Activated B cell treated with CpG ODN at 0.5 μM for 24 hours (primary cell): ENCODE results near the gene SLC25A23. TPM values are rescaled to one million over a fixed set of nuclear protein-coding genes. Genes with fewer than 3 reads are reported as not detected.

Experiments used
- ATAC-seq: fragments of 200-7000 bp; cut with Tn5 transposase; one replicate; pipeline ENCODE4 v1.10.0; 2021; ENCODE audit warnings: low read depth, mild to moderate bottlenecking, moderate library complexity
- CTCF ChIA-PET: fragments of 350-600 bp; sonication (Branson Sonifier 250); formaldehyde crosslinking; loops from one replicate; lab custom pipeline; 2021; ENCODE audit warnings: antibody characterized with exemption; lab: Charles Lee
- POLR2A ChIA-PET: fragments of 350-600 bp; sonication (Branson Sonifier 250); formaldehyde crosslinking; loops from one replicate; lab custom pipeline; 2021; ENCODE audit warnings: antibody characterized with exemption; lab: Charles Lee
- DNase-seq: peaks from one replicate; pipeline ENCODE4 v3.0.0; 2022
- H3K27ac Mint-ChIP-seq: one replicate; pipeline ENCODE4 v1.8.0; 2020; ENCODE audit warnings: mixed read lengths
- H3K27me3 Mint-ChIP-seq: one replicate; pipeline ENCODE4 v1.8.0; 2021; ENCODE audit warnings: mixed read lengths
- H3K36me3 Mint-ChIP-seq: one replicate; pipeline ENCODE4 v1.8.0; 2021; ENCODE audit warnings: low read depth, mixed read lengths
- H3K4me1 Mint-ChIP-seq: one replicate; pipeline ENCODE4 v1.8.0; 2021; ENCODE audit warnings: mixed read lengths
- H3K4me3 Mint-ChIP-seq: one replicate; pipeline ENCODE4 v1.8.0; 2020; ENCODE audit warnings: mild to moderate bottlenecking, mixed read lengths
- H3K9me3 Mint-ChIP-seq: one replicate; pipeline ENCODE4 v1.8.0; 2020; ENCODE audit warnings: mixed read lengths
- CTCF ChIP-seq: fragments of 200-600 bp; IDR thresholded peaks from one replicate; pipeline ENCODE4 v1.8.0; 2022; ENCODE audit warnings: antibody characterized with exemption, mild to moderate bottlenecking
- intact Hi-C: fragments of 100-400 bp; cut with micrococcal nuclease; formaldehyde crosslinking; loops from one replicate; pipeline ENCODE4 v1.15.1; 2024
- total RNA-seq: library from RNA; stranded (reverse); gene quantifications from 2 replicates; pipeline ENCODE4 v1.2.3, GENCODE V29; 2022

Gene SLC25A23
- total RNA-seq, 1 donor from 2014 or later, result 50.4 TPM

GRCh38 chr19:6443986-6444385, 15.6 kb downstream of the SLC25A23 start:
- Mint-ChIP-seq H3K27ac (no peak overlapping the region), H3K36me3 (peaks cover 4% of the 10 kb centered on the region), H3K9me3 (peaks cover 1% of the 10 kb centered on the region), H3K27me3 (no peaks in the 10 kb centered on the region), H3K4me1 (no peaks in the 10 kb centered on the region), H3K4me3 (no peak overlapping the region)
- ATAC-seq (no peak), DNase-seq (no peak)
- CTCF ChIA-PET, result no interaction called here
- intact Hi-C loops, result no loop called here
- POLR2A ChIA-PET, result no interaction called here
- TF ChIP-seq CTCF, result no peak

- ATAC-seq (no peak), DNase-seq (no peak)
- H3K27me3 Mint-ChIP-seq, result no peaks in the 10 kb centered on the region
- CTCF ChIA-PET, result no interaction called here
- no peak overlapping the region for H3K27ac Mint-ChIP-seq
- POLR2A ChIA-PET, result no interaction called here
- H3K9me3 Mint-ChIP-seq, result peaks cover 1% of the 10 kb centered on the region
- no peaks in the 10 kb centered on the region for H3K4me1 Mint-ChIP-seq
- TF ChIP-seq CTCF, result no peak
- peaks cover 4% of the 10 kb centered on the region for H3K36me3 Mint-ChIP-seq
- intact Hi-C loops, result no loop called here
- no peak overlapping the region for H3K4me3 Mint-ChIP-seq
Measured at GRCh38 chr19:6442087-6442688, 17.4 kb downstream of the SLC25A23 start.

GRCh38 chr19:6440905-6441304, 18.7 kb downstream of the SLC25A23 start:
- POLR2A ChIA-PET, result no interaction called here
- DNase-seq (no peak), ATAC-seq (no peak)
- Mint-ChIP-seq H3K27me3 (no peaks in the 10 kb centered on the region), H3K9me3 (no peaks in the 10 kb centered on the region), H3K4me3 (no peak overlapping the region), H3K27ac (no peak overlapping the region), H3K36me3 (no peaks in the 10 kb centered on the region), H3K4me1 (no peaks in the 10 kb centered on the region)
- intact Hi-C loops, result no loop called here
- no peak for TF ChIP-seq CTCF
- CTCF ChIA-PET, result no interaction called here

- CTCF ChIA-PET, result no interaction called here
- Mint-ChIP-seq H3K36me3 (no peaks in the 10 kb centered on the region), H3K4me3 (no peak overlapping the region), H3K27ac (no peak overlapping the region), H3K9me3 (no peaks in the 10 kb centered on the region), H3K27me3 (no peaks in the 10 kb centered on the region), H3K4me1 (no peaks in the 10 kb centered on the region)
- intact Hi-C loops, result no loop called here
- DNase-seq, result no peak
- TF ChIP-seq CTCF, result no peak
- ATAC-seq, result no peak
- POLR2A ChIA-PET, result no interaction called here
Measured at GRCh38 chr19:6439743-6440142, 19.8 kb downstream of the SLC25A23 start.

GRCh38 chr19:6433663-6434062, 25.9 kb downstream of the SLC25A23 start, which contains the start of gene SLC25A41:
Gene SLC25A41, minus strand, starts transcription at chr19:6433763. Its CDS starts 70 bp downstream, at chr19:6433693.
- DNase-seq (no peak), ATAC-seq (no peak)
- Mint-ChIP-seq H3K36me3 (no peaks in the 10 kb centered on the region), H3K9me3 (no peaks in the 10 kb centered on the region), H3K27me3 (no peaks in the 10 kb centered on the region), H3K27ac (no peak within 1 kb of the TSS), H3K4me3 (no peak within 1 kb of the TSS), H3K4me1 (no peaks in the 10 kb centered on the region)
- intact Hi-C loops, result no loop called here
- no peak for TF ChIP-seq CTCF
- CTCF ChIA-PET, result no interaction called here
- POLR2A ChIA-PET, result interaction anchor here (0.6 to 1.8 kb wide), 2 partner anchors 9 to 16 kb away, joined by 3 to 11 read pairs; partner anchors contain the start of gene KHSRP
